ENCODE results near the gene POLR1D. TPM values are rescaled to one million over a fixed set of nuclear protein-coding genes. Genes with fewer than 3 reads are reported as not detected.

Gene POLR1D
- total RNA-seq, 1 experiment from 2014 or later, result 198 TPM

GRCh38 chr13:27622881-27623280, 1.2 kb downstream of the POLR1D start:
- TF ChIP-seq HMGXB4 (CRISPR knock-in tag; IDR thresholded peaks at IDR 0.05), result no peak
- TF ChIP-seq IRF2 (CRISPR knock-in tag; IDR thresholded peaks at IDR 0.05; ENCODE audit: borderline replicate concordance, low read depth), result no peak
- no peak for TF ChIP-seq SP1 (CRISPR knock-in tag; conservative IDR thresholded peaks at IDR 0.05)
- TF ChIP-seq, protein P1, sequence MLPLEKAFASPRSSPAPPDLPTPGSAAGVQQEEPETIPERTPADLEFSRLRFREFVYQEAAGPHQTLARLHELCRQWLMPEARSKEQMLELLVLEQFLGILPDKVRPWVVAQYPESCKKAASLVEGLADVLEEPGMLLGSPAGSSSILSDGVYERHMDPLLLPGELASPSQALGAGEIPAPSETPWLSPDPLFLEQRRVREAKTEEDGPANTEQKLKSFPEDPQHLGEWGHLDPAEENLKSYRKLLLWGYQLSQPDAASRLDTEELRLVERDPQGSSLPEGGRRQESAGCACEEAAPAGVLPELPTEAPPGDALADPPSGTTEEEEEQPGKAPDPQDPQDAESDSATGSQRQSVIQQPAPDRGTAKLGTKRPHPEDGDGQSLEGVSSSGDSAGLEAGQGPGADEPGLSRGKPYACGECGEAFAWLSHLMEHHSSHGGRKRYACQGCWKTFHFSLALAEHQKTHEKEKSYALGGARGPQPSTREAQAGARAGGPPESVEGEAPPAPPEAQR (CRISPR knock-in tag; IDR thresholded peaks at IDR 0.05), result no peak
- TF ChIP-seq NR1H2 (CRISPR knock-in tag; IDR thresholded peaks at IDR 0.05), result no peak
- TF ChIP-seq FOXK1 (CRISPR knock-in tag; IDR thresholded peaks at IDR 0.05), result no peak
- TF ChIP-seq NFATC4 (CRISPR knock-in tag; IDR thresholded peaks at IDR 0.05), result no peak
- no peak for TF ChIP-seq TP53 (CRISPR knock-in tag; IDR thresholded peaks at IDR 0.05)
- Mint-ChIP-seq H3K27me3 (ENCODE audit: low read depth) (no peaks in the 10 kb centered on the region), H3K4me1 (peaks cover 53% of the 10 kb centered on the region), H3K36me3 (peaks cover 26% of the 10 kb centered on the region), H3K27ac (no peak overlapping the region), H3K4me3 (peak overlapping the region; percentile 94), H3K9me3 (no peaks in the 10 kb centered on the region)
- POLR2A ChIA-PET, result interaction anchor here (0.8 kb wide), 1 partner anchor 16 kb away, joined by 3 read pairs; no protein-coding TSS in a partner anchor
- ATAC-seq, result no peak
- DNase-seq (ENCODE audit: low spot score), result no peak
- CTCF ChIA-PET, result interaction anchor here (0.7 to 3.1 kb wide), 5 partner anchors 16 to 331 kb away, joined by 3 to 15 read pairs (median 3); no protein-coding TSS in a partner anchor

- peak overlapping the region; percentile 41; the same call in 1 of the 2 replicates for H3K27ac Mint-ChIP-seq
- ATAC-seq, result no peak
- no peaks in the 10 kb centered on the region for H3K9me3 Mint-ChIP-seq
- peaks cover 27% of the 10 kb centered on the region for H3K36me3 Mint-ChIP-seq
- H3K4me3 Mint-ChIP-seq, result peak overlapping the region; percentile 94; the same call in 1 of the 2 replicates
- POLR2A ChIA-PET, result no interaction called here
- H3K4me1 Mint-ChIP-seq, result peaks cover 41% of the 10 kb centered on the region
- no peak for DNase-seq (ENCODE audit: low spot score)
- H3K27me3 Mint-ChIP-seq (ENCODE audit: low read depth), result no peaks in the 10 kb centered on the region
- CTCF ChIA-PET, result no interaction called here
- TF ChIP-seq, protein P2, sequence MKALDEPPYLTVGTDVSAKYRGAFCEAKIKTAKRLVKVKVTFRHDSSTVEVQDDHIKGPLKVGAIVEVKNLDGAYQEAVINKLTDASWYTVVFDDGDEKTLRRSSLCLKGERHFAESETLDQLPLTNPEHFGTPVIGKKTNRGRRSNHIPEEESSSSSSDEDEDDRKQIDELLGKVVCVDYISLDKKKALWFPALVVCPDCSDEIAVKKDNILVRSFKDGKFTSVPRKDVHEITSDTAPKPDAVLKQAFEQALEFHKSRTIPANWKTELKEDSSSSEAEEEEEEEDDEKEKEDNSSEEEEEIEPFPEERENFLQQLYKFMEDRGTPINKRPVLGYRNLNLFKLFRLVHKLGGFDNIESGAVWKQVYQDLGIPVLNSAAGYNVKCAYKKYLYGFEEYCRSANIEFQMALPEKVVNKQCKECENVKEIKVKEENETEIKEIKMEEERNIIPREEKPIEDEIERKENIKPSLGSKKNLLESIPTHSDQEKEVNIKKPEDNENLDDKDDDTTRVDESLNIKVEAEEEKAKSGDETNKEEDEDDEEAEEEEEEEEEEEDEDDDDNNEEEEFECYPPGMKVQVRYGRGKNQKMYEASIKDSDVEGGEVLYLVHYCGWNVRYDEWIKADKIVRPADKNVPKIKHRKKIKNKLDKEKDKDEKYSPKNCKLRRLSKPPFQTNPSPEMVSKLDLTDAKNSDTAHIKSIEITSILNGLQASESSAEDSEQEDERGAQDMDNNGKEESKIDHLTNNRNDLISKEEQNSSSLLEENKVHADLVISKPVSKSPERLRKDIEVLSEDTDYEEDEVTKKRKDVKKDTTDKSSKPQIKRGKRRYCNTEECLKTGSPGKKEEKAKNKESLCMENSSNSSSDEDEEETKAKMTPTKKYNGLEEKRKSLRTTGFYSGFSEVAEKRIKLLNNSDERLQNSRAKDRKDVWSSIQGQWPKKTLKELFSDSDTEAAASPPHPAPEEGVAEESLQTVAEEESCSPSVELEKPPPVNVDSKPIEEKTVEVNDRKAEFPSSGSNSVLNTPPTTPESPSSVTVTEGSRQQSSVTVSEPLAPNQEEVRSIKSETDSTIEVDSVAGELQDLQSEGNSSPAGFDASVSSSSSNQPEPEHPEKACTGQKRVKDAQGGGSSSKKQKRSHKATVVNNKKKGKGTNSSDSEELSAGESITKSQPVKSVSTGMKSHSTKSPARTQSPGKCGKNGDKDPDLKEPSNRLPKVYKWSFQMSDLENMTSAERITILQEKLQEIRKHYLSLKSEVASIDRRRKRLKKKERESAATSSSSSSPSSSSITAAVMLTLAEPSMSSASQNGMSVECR (CRISPR knock-in tag; IDR thresholded peaks at IDR 0.05; ENCODE audit: borderline replicate concordance), result no peak
- no peak for TF ChIP-seq KAT7 (CRISPR knock-in tag; IDR thresholded peaks at IDR 0.05; ENCODE audit: borderline replicate concordance)
- no peak for TF ChIP-seq JUN (CRISPR knock-in tag; IDR thresholded peaks at IDR 0.05)
- no peak for TF ChIP-seq SOX15 (CRISPR knock-in tag; IDR thresholded peaks at IDR 0.05)
- TF ChIP-seq, protein P3, sequence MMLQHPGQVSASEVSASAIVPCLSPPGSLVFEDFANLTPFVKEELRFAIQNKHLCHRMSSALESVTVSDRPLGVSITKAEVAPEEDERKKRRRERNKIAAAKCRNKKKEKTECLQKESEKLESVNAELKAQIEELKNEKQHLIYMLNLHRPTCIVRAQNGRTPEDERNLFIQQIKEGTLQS (CRISPR knock-in tag; conservative IDR thresholded peaks at IDR 0.05), result no peak
- no peak for TF ChIP-seq HMGXB4 (CRISPR knock-in tag; IDR thresholded peaks at IDR 0.05)
- no peak for TF ChIP-seq GABPB1 (CRISPR knock-in tag; IDR thresholded peaks at IDR 0.05)
- TF ChIP-seq, protein P4, sequence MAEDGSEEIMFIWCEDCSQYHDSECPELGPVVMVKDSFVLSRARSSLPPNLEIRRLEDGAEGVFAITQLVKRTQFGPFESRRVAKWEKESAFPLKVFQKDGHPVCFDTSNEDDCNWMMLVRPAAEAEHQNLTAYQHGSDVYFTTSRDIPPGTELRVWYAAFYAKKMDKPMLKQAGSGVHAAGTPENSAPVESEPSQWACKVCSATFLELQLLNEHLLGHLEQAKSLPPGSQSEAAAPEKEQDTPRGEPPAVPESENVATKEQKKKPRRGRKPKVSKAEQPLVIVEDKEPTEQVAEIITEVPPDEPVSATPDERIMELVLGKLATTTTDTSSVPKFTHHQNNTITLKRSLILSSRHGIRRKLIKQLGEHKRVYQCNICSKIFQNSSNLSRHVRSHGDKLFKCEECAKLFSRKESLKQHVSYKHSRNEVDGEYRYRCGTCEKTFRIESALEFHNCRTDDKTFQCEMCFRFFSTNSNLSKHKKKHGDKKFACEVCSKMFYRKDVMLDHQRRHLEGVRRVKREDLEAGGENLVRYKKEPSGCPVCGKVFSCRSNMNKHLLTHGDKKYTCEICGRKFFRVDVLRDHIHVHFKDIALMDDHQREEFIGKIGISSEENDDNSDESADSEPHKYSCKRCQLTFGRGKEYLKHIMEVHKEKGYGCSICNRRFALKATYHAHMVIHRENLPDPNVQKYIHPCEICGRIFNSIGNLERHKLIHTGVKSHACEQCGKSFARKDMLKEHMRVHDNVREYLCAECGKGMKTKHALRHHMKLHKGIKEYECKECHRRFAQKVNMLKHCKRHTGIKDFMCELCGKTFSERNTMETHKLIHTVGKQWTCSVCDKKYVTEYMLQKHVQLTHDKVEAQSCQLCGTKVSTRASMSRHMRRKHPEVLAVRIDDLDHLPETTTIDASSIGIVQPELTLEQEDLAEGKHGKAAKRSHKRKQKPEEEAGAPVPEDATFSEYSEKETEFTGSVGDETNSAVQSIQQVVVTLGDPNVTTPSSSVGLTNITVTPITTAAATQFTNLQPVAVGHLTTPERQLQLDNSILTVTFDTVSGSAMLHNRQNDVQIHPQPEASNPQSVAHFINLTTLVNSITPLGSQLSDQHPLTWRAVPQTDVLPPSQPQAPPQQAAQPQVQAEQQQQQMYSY (CRISPR knock-in tag; IDR thresholded peaks at IDR 0.05), result no peak
- no peak for TF ChIP-seq TEAD1 (CRISPR knock-in tag; IDR thresholded peaks at IDR 0.05)
- no peak for TF ChIP-seq ZNF416 (CRISPR knock-in tag; IDR thresholded peaks at IDR 0.05)
- no peak for TF ChIP-seq SP1 (CRISPR knock-in tag; conservative IDR thresholded peaks at IDR 0.05)
- TF ChIP-seq CDX4 (CRISPR knock-in tag; IDR thresholded peaks at IDR 0.05; ENCODE audit: borderline replicate concordance), result no peak
- no peak for TF ChIP-seq FOXP4 (CRISPR knock-in tag; IDR thresholded peaks at IDR 0.05)
- TF ChIP-seq FOXK1 (CRISPR knock-in tag; IDR thresholded peaks at IDR 0.05), result no peak
These were observed 2.4 kb downstream of the POLR1D start for GRCh38 chr13:27624071-27624470.
